ENCODE results near the gene WDR74. TPM values are rescaled to one million over a fixed set of nuclear protein-coding genes. Genes with fewer than 3 reads are reported as not detected.

Gene WDR74
- total and polyA plus RNA-seq, 2 of the 13 experiments (the other 11 are each of a cell fraction or from before 2014, with no cell fraction given), result 77.0 to 83.3 TPM

- TF ChIP-seq ZBTB34 (CRISPR knock-in tag; IDR thresholded peaks at IDR 0.05) (no peak), ZNF878 (CRISPR knock-in tag; IDR thresholded peaks at IDR 0.05) (no peak), TFAP4 (IDR thresholded peaks at IDR 0.05; ENCODE audit: borderline replicate concordance, low read depth) (peak; percentile 41; the same call in 1 of the 2 replicates), NFYC (CRISPR knock-in tag; IDR thresholded peaks at IDR 0.05) (peak; percentile 62; the same call in 1 of the 2 replicates), ZBTB26 (CRISPR knock-in tag; IDR thresholded peaks at IDR 0.05; ENCODE audit: borderline replicate concordance) (peak; percentile 82), GABPB1 (CRISPR knock-in tag; IDR thresholded peaks at IDR 0.05) (peak; percentile 100), ELF1 (CRISPR knock-in tag; IDR thresholded peaks at IDR 0.05) (peak; percentile 99), ZNF83 (CRISPR knock-in tag; IDR thresholded peaks at IDR 0.05; ENCODE audit: borderline replicate concordance) (peak; percentile 92; the same call in 1 of the 2 replicates), RFX3 (CRISPR knock-in tag; IDR thresholded peaks at IDR 0.05) (no peak), NCOA5 (CRISPR knock-in tag; IDR thresholded peaks at IDR 0.05) (no peak), ARHGAP35 (CRISPR knock-in tag; IDR thresholded peaks at IDR 0.05; ENCODE audit: borderline replicate concordance) (peak; percentile 82), HOXA7 (CRISPR knock-in tag; IDR thresholded peaks at IDR 0.05) (no peak), KDM5A (IDR thresholded peaks at IDR 0.05; ENCODE audit: borderline replicate concordance, low read length) (peak; percentile 96), ZNF576 (CRISPR knock-in tag; IDR thresholded peaks at IDR 0.05) (0 out of 2 replicates have a peak, but pooled peaks have one; percentile 37), TMF1 (CRISPR knock-in tag; IDR thresholded peaks at IDR 0.05; ENCODE audit: low read depth) (no peak), ZNF770 (CRISPR knock-in tag; IDR thresholded peaks at IDR 0.05) (no peak), ARNT2 (CRISPR knock-in tag; IDR thresholded peaks at IDR 0.05; ENCODE audit: low read depth) (peak; percentile 64), ZFP36 (IDR thresholded peaks at IDR 0.05; ENCODE audit: borderline replicate concordance, low read depth, low read length, partially characterized antibody) (no peak), ETV6 (CRISPR knock-in tag; conservative IDR thresholded peaks at IDR 0.05) (peak; percentile 55; the same call in 1 of the 2 replicates), MAF1 (CRISPR knock-in tag; IDR thresholded peaks at IDR 0.05; ENCODE audit: borderline replicate concordance) (no peak)
Measured at GRCh38 chr11:62839050-62839945, at the start of gene WDR74 (continued).

Data from HepG2 (cell line).